IMR-90 (cell line): ENCODE data around the gene KCNT2. TPM values are rescaled to one million over a fixed set of nuclear protein-coding genes. Genes with fewer than 3 reads are reported as not detected.

Experiments used
- ATAC-seq: fragments of 200-7000 bp; cut with Tn5 transposase; 2 replicates; pipeline ENCODE4 v1.9.1; 2020; ENCODE audit warnings: low read depth, mild to moderate bottlenecking, moderate library complexity
- BruUV-seq: library from RNA; stranded (reverse); fragments of 400-500 nt; replicated peaks from 2 replicates; lab custom pipeline; 2021; lab: Mats Ljungman, UMichigan
- CTCF ChIA-PET: fragments of 300-600 bp; formaldehyde crosslinking; extraction: SDS; loops from one replicate; lab custom pipeline; 2021; ENCODE audit warnings: antibody characterized with exemption; lab: Yijun Ruan, JAX
- POLR2A ChIA-PET: fragments of 300-600 bp; sonication (Branson Sonifier 250); formaldehyde crosslinking; loops from one replicate; lab custom pipeline; 2022; ENCODE audit warnings: antibody characterized with exemption; ENCODE audit not compliant: unreplicated experiment; lab: Charles Lee
- DNase-seq: peaks from one replicate; pipeline ENCODE4 v3.0.0; 2013
- H2AFZ ChIP-seq: replicated peaks from 2 replicates; pipeline ENCODE3; 2013; ENCODE audit warnings: low read length, mild to moderate bottlenecking; ENCODE audit not compliant: poor library complexity
- H2AK5ac ChIP-seq: 2 replicates; pipeline ENCODE4 v1.6.1; 2013; ENCODE audit warnings: low read depth, low read length, inconsistent platforms
- H2AK9ac ChIP-seq: replicated peaks from 2 replicates; pipeline ENCODE3; 2013; ENCODE audit warnings: mild to moderate bottlenecking, low read depth, low read length, moderate library complexity; ENCODE audit not compliant: poor library complexity
- H2BK120ac ChIP-seq: 2 replicates; pipeline ENCODE4 v1.6.1; 2013; ENCODE audit warnings: low read depth, low read length, inconsistent platforms
- H2BK15ac ChIP-seq: 3 replicates; pipeline ENCODE4 v1.6.1; 2013; ENCODE audit warnings: low read depth, low read length, inconsistent platforms
- H2BK20ac ChIP-seq: 2 replicates; pipeline ENCODE4 v1.6.1; 2013; ENCODE audit warnings: low read depth, mild to moderate bottlenecking, inconsistent platforms, low read length, moderate library complexity
- H2BK5ac ChIP-seq: 2 replicates; pipeline ENCODE4 v1.6.1; 2013; ENCODE audit warnings: mild to moderate bottlenecking, low read depth, low read length, inconsistent platforms; ENCODE audit not compliant: poor library complexity, severe bottlenecking
- H3K14ac ChIP-seq: replicated peaks from 2 replicates; pipeline ENCODE4 v1.6.1; 2013; ENCODE audit warnings: low read depth, low read length, inconsistent platforms
- H3K18ac ChIP-seq: 2 replicates; pipeline ENCODE4 v1.6.1; 2013; ENCODE audit warnings: low read depth, low read length, control low read depth
- H3K23ac ChIP-seq: 2 replicates; pipeline ENCODE4 v1.6.1; 2013; ENCODE audit warnings: low read depth, low read length, inconsistent platforms
- H3K27ac ChIP-seq: 2 replicates; pipeline ENCODE4 v1.5.1; 2013; ENCODE audit warnings: mild to moderate bottlenecking, control low read depth, low read length; ENCODE audit not compliant: insufficient read depth
- H3K27me3 ChIP-seq: 2 replicates; pipeline ENCODE4 v1.6.1; 2013; ENCODE audit warnings: low read length; ENCODE audit not compliant: control insufficient read depth, insufficient read depth
- H3K36me3 ChIP-seq: 2 replicates; pipeline ENCODE4 v1.6.1; 2013; ENCODE audit warnings: low read length, mixed read lengths; ENCODE audit not compliant: control insufficient read depth, insufficient read depth
- H3K4ac ChIP-seq: 2 replicates; pipeline ENCODE4 v1.6.1; 2013; ENCODE audit warnings: low read depth, low read length, inconsistent platforms
- H3K4me1 ChIP-seq: 2 replicates; pipeline ENCODE4 v1.6.1; 2013; ENCODE audit warnings: low read length, mixed read lengths; ENCODE audit not compliant: control insufficient read depth, insufficient read depth
- H3K4me2 ChIP-seq: 2 replicates; pipeline ENCODE4 v1.6.1; 2013; ENCODE audit warnings: low read depth, mild to moderate bottlenecking, control low read depth, low read length, moderate library complexity
- H3K4me3 ChIP-seq: 2 replicates; pipeline ENCODE4 v1.5.1; 2013; ENCODE audit warnings: low read depth, mild to moderate bottlenecking, control low read depth, low read length, moderate library complexity; ENCODE audit not compliant: insufficient read depth
- H3K56ac ChIP-seq: 2 replicates; pipeline ENCODE4 v1.6.1; 2013; ENCODE audit warnings: low read length, inconsistent platforms; ENCODE audit not compliant: insufficient read depth; ENCODE audit errors: extremely low read depth
- H3K79me1 ChIP-seq, 2 experiments: 2 replicates each; pipeline ENCODE4 v1.6.1; 2013; ENCODE audit warnings: low read length in 2 of 2, inconsistent platforms in 1 of 2, low read depth in 1 of 2
- H3K9ac ChIP-seq: 2 replicates; pipeline ENCODE4 v1.6.1; 2013; ENCODE audit warnings: low read depth, low read length, control low read depth
- H3K9me1 ChIP-seq: 2 replicates; pipeline ENCODE4 v1.6.1; 2013; ENCODE audit warnings: low read length, inconsistent platforms; ENCODE audit not compliant: insufficient read depth
- H3K9me3 ChIP-seq: 2 replicates; pipeline ENCODE4 v1.6.1; 2013; ENCODE audit warnings: low read length; ENCODE audit not compliant: control insufficient read depth, insufficient read depth
- H4K20me1 ChIP-seq: 2 replicates; pipeline ENCODE4 v1.6.1; 2013; ENCODE audit warnings: low read length, inconsistent platforms; ENCODE audit not compliant: insufficient read depth
- H4K5ac ChIP-seq: 2 replicates; pipeline ENCODE4 v1.6.1; 2013; ENCODE audit warnings: mild to moderate bottlenecking, low read depth, low read length, control low read depth
- H4K8ac ChIP-seq, 2 experiments: 2 replicates each; pipeline ENCODE4 v1.6.1; 2013; ENCODE audit warnings: low read depth in 2 of 2, low read length in 2 of 2, control low read depth in 1 of 2, inconsistent platforms in 1 of 2
- H4K91ac ChIP-seq: 2 replicates; pipeline ENCODE4 v1.6.1; 2013; ENCODE audit warnings: low read depth, low read length, inconsistent platforms; ENCODE audit not compliant: insufficient read depth
- BHLHE40 ChIP-seq: fragments of 150-350 bp; IDR thresholded peaks from 2 replicates; pipeline ENCODE4 v1.6.1; 2016; ENCODE audit warnings: mild to moderate bottlenecking, low read depth, low read length
- CEBPB ChIP-seq: IDR thresholded peaks from 2 replicates; pipeline ENCODE4 v1.6.1; 2012; ENCODE audit warnings: low read depth, low read length, improper control_type of control experiment
- CHD1 ChIP-seq: IDR thresholded peaks from 2 replicates; pipeline ENCODE4 v1.6.1; 2012; ENCODE audit warnings: low read depth, low read length, improper control_type of control experiment
- CTCF ChIP-seq: conservative IDR thresholded peaks from 2 replicates; pipeline ENCODE4 v1.5.1; 2012; ENCODE audit warnings: mild to moderate bottlenecking, low read depth, low read length, improper control_type of control experiment
- FOS ChIP-seq: fragments of 150-350 bp; IDR thresholded peaks from 2 replicates; pipeline ENCODE4 v1.6.1; 2016; ENCODE audit warnings: low read depth, low read length
- MAFK ChIP-seq: IDR thresholded peaks from 2 replicates; pipeline ENCODE4 v1.6.1; 2012; ENCODE audit warnings: low read depth, low read length, improper control_type of control experiment
- MAZ ChIP-seq: IDR thresholded peaks from 2 replicates; pipeline ENCODE4 v1.6.1; 2012; ENCODE audit warnings: low read depth, mild to moderate bottlenecking, low read length, improper control_type of control experiment, moderate library complexity, borderline replicate concordance
- MXI1 ChIP-seq: IDR thresholded peaks from 2 replicates; pipeline ENCODE4 v1.6.1; 2012; ENCODE audit warnings: low read depth, mild to moderate bottlenecking, low read length, moderate library complexity, borderline replicate concordance
- NFE2L2 ChIP-seq: fragments of 150-350 bp; IDR thresholded peaks from 2 replicates; pipeline ENCODE4 v1.6.1; 2016; ENCODE audit warnings: low read depth, mild to moderate bottlenecking, low read length
- POLR2A ChIP-seq: IDR thresholded peaks from 2 replicates; pipeline ENCODE4 v1.6.1; 2012; ENCODE audit warnings: mild to moderate bottlenecking, low read depth, low read length
- RAD21 ChIP-seq: IDR thresholded peaks from 2 replicates; pipeline ENCODE4 v1.6.1; 2012; ENCODE audit warnings: low read length, improper control_type of control experiment
- RCOR1 ChIP-seq: IDR thresholded peaks from 2 replicates; pipeline ENCODE4 v1.6.1; 2012; ENCODE audit warnings: mild to moderate bottlenecking, low read length, improper control_type of control experiment; ENCODE audit not compliant: insufficient replicate concordance
- RFX5 ChIP-seq: IDR thresholded peaks from 2 replicates; pipeline ENCODE4 v1.8.0; 2012; ENCODE audit warnings: low read depth, mild to moderate bottlenecking, low read length, moderate library complexity
- SMC3 ChIP-seq: fragments of 150-350 bp; IDR thresholded peaks from 2 replicates; pipeline ENCODE4 v1.6.1; 2016; ENCODE audit warnings: low read depth, mild to moderate bottlenecking, antibody characterized with exemption, low read length, moderate library complexity
- WGBS, 2 experiments: methylation state at CpG; one replicate each; pipeline versions ENCODE4 v1.1.5 to v1.1.7; 2013; ENCODE audit warnings: missing lambda C conversion rate in 2 of 2; ENCODE audit not compliant: insufficient read length in 1 of 2; ENCODE audit errors: extremely low coverage in 2 of 2; 5-methylcytosine and 5-hydroxymethylcytosine counted together
- dilution Hi-C: fragments of 300-500 bp; cut with HindIII; formaldehyde crosslinking; loops from one replicate; pipeline ENCODE4 v1.14.3; 2018; ENCODE audit warnings: low sequenced_read_pairs; ENCODE audit not compliant: unreplicated experiment
- in situ Hi-C: fragments of 300-500 bp; cut with MboI; formaldehyde crosslinking; loops from 3 replicates; pipeline ENCODE4 v1.14.3; 2019; ENCODE audit warnings: low sequenced_read_pairs, inconsistent platforms, mixed read lengths
- intact Hi-C: fragments of 100-400 bp; cut with micrococcal nuclease; formaldehyde crosslinking; loops from 2 replicates; pipeline ENCODE4 v1.10.0; 2022
- polyA plus RNA-seq, 3 experiments: library from polyadenylated mRNA; depleted of rRNA; stranded (reverse); fragments of >200 nt; gene quantifications; 2 replicates each; pipeline ENCODE4 v1.2.3, GENCODE V29; 2012; ENCODE audit warnings: low replicate concordance in 1 of 3
- total RNA-seq: library from RNA; depleted of rRNA; stranded (reverse); fragments of >200 nt; gene quantifications from 2 replicates; pipeline ENCODE4 v1.2.3, GENCODE V29; 2012

KCNT2 gene
- total and polyA plus RNA-seq, 2 of the 4 experiments (the other 2 are of a cell fraction) = 0.22 to 0.72 TPM

DNA sequence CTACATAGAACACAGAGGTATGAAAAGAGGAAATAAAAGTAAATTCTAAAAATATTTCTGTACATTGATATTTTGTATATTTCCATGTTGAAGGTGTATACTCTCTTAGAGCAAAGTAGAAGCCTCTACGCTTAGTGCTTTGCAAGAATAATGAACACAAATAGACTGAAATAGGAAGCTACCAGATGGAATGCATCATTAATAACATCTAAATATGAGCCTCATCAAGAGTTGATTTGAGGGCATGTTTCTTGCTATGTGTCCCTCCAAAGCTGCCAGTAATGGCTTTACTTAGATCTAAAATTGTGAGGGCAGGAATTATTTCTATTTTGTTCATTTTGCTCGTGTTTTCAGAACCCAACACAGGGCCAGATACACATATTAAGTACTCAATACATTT, 94.4 kb downstream of the KCNT2 start:
- Histone ChIP-seq H4K20me1 (no peaks in the 10 kb centered on the region), H2BK15ac (no peak overlapping the region), H2BK120ac (no peak overlapping the region), H3K4ac (no peak overlapping the region), H4K5ac (no peak overlapping the region), H3K4me2 (no peak overlapping the region), H2AK5ac (no peak overlapping the region), H3K18ac (no peak overlapping the region), H3K56ac (no peak overlapping the region), H3K14ac (no peak overlapping the region), H3K4me3 (no peak overlapping the region), H3K9ac (no peak overlapping the region), H4K91ac (no peak overlapping the region), H4K8ac (no peak overlapping the region), H3K23ac (no peak overlapping the region), H2AK9ac (no peak overlapping the region), H3K27ac (no peak overlapping the region), H3K9me3 (no peaks in the 10 kb centered on the region), H3K27me3 (no peaks in the 10 kb centered on the region), H2BK20ac (no peak overlapping the region), H3K4me1 (no peaks in the 10 kb centered on the region), H2AFZ (no peak overlapping the region), H2BK5ac (no peak overlapping the region), H3K79me1 (no peaks in the 10 kb centered on the region), H3K36me3 (no peaks in the 10 kb centered on the region), H3K9me1 (no peaks in the 10 kb centered on the region)
- CTCF ChIA-PET = no interaction called here
- DNase-seq = no peak
- POLR2A ChIA-PET = no interaction called here
- TF ChIP-seq NFE2L2 (no peak), MXI1 (no peak), FOS (no peak), SMC3 (no peak), RAD21 (no peak), CEBPB (no peak), CHD1 (no peak), MAZ (no peak), RFX5 (no peak), MAFK (no peak), POLR2A (no peak), RCOR1 (no peak), CTCF (no peak), BHLHE40 (no peak)
- in situ Hi-C loops = no loop called here
- BruUV-seq = no TSS peak
- WGBS, 2 experiments = no CpG with 5 or more reads among the region's 2 CpGs
- ATAC-seq = no peak
- dilution Hi-C loops = no loop called here
- intact Hi-C loops = no loop called here
